Measurements from ENCODE around the gene IGSF23. TPM values are rescaled to one million over a fixed set of nuclear protein-coding genes. Genes with fewer than 3 reads are reported as not detected.

IGSF23 gene
- total and polyA plus RNA-seq, 2 donors (not counting 1 experiment from before 2014, with no cell fraction given): not detected

DNA sequence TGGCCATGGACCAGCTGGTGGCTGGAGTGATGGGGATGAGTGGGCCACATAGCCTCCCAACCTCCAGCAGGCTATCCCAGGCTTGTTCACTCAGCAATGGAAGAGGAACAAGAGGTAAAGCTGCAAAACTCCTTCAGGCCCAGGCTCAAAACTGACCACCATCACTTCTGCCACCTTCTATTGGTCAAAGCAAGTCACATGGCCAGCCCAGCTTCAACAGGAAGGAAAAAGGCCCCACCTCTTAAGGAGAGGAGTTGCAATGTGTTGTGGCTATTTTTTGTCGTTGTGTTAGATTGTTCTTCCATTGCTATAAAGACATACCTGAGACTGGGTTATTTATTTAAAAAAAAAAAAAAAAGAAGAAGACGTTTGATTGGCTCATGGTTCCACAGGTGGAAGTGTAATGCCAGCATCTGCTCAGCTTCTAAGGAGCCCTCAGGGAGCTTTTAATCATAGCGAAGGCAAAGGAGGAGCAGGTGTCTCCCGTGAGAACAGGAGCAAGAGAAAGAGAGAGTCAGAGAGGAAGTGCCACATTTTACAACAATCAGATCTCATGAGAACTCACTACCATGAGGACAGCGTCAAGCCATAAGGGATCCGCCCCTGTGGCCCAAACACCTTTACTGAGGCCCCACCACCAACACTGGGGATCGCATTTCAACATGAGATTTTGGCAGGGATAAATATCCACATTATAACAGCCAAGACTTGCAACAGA is 5.4 kb downstream of the IGSF23 start:
- Histone ChIP-seq H3K4me3 (ENCODE audit: control extremely low read depth in 1 of 5, extremely low read depth in 1 of 5, insufficient read depth in 1 of 5, low read depth in 2 of 5, low read length in 4 of 5) (no peak overlapping the region), H3K36me3 (replicated peaks in 1 of 2; ENCODE audit: control extremely low read depth in 1 of 2, control insufficient read depth in 1 of 2, extremely low read depth in 1 of 2, insufficient read depth in 2 of 2, low read length in 1 of 2) (no peaks in the 10 kb centered on the region), H2AFZ (ENCODE audit: insufficient read depth, low read depth, low read length, poor library complexity, severe bottlenecking) (no peak overlapping the region), H3K4me2 (replicated peaks; ENCODE audit: low read depth, low read length, poor library complexity, severe bottlenecking) (no peak overlapping the region), H3K27ac (ENCODE audit: low read length in 2 of 2) (no peak overlapping the region), H4K20me1 (ENCODE audit: control insufficient read depth, insufficient read depth, low read length, poor library complexity, severe bottlenecking) (no peaks in the 10 kb centered on the region), H3K79me2 (ENCODE audit: control insufficient read depth, insufficient read depth, low read length) (no peaks in the 10 kb centered on the region), H3K27me3 (replicated peaks in 1 of 4; ENCODE audit: control extremely low read depth in 1 of 4, control insufficient read depth in 3 of 4, insufficient read depth in 4 of 4, low read length in 3 of 4) (peaks cover 0 to 6% (median 0%) of the 10 kb centered on the region in 4 experiments), H3K4me1 (ENCODE audit: control insufficient read depth in 2 of 2, insufficient read depth in 2 of 2, low read length in 2 of 2) (no peaks in the 10 kb centered on the region), H3K9ac (ENCODE audit: low read length) (no peak overlapping the region), H3K9me3 (ENCODE audit: control extremely low read depth in 1 of 3, control insufficient read depth in 2 of 3, insufficient read depth in 1 of 3, low read length in 2 of 3) (no peaks in the 10 kb centered on the region)
- no peak for DNase-seq
- POLR2A ChIA-PET: no interaction called here
- 79% methylated on average over 2 of the region's 7 CpGs for WGBS (ENCODE audit: insufficient coverage)
- CTCF ChIA-PET: no interaction called here
- Mint-ChIP-seq H3K4me1 (no peaks in the 10 kb centered on the region), H3K4me3 (no peak overlapping the region), H3K9me3 (ENCODE audit: insufficient read depth) (no peaks in the 10 kb centered on the region), H3K27me3 (no peaks in the 10 kb centered on the region), H3K27ac (no peak overlapping the region)
- ATAC-seq (ENCODE audit: low read depth): no peak
- intact Hi-C loops (cut with micrococcal nuclease): no loop called here
- TF ChIP-seq, protein P1, sequence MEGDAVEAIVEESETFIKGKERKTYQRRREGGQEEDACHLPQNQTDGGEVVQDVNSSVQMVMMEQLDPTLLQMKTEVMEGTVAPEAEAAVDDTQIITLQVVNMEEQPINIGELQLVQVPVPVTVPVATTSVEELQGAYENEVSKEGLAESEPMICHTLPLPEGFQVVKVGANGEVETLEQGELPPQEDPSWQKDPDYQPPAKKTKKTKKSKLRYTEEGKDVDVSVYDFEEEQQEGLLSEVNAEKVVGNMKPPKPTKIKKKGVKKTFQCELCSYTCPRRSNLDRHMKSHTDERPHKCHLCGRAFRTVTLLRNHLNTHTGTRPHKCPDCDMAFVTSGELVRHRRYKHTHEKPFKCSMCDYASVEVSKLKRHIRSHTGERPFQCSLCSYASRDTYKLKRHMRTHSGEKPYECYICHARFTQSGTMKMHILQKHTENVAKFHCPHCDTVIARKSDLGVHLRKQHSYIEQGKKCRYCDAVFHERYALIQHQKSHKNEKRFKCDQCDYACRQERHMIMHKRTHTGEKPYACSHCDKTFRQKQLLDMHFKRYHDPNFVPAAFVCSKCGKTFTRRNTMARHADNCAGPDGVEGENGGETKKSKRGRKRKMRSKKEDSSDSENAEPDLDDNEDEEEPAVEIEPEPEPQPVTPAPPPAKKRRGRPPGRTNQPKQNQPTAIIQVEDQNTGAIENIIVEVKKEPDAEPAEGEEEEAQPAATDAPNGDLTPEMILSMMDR (IDR thresholded peaks at IDR 0.05): no peak
- TF ChIP-seq EZH2 (IDR thresholded peaks at IDR 0.05; ENCODE audit: borderline replicate concordance, insufficient read depth, low read depth, low read length, poor library complexity, severe bottlenecking): no peak

DNA sequence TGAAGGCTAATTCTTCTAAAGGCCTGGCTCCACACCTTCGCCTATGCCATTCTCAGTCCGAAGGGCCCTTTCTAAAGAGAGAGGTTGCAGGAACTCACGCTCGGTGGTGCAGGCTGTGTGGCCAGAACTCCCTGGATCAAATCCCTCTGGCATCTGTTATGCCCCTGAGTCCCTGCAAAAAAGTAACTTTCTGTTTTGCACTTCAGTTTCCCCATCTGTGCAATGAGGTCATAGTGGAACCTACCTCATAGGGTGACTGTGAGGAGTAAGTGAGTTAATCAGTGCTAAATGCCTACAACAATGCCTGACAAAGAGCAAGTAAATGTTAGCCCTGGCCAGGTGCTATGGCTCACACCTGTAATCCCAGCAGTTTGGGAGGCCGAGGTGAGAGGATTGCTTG is 7.3 kb downstream of the IGSF23 start:
- ChIA-PET CTCF (no interaction called here), POLR2A (no interaction called here)
- no peak overlapping the region for H2AFZ ChIP-seq (ENCODE audit: insufficient read depth, low read depth, low read length, poor library complexity, severe bottlenecking)
- H4K20me1 ChIP-seq (ENCODE audit: control insufficient read depth, insufficient read depth, low read length, poor library complexity, severe bottlenecking): no peaks in the 10 kb centered on the region
- intact Hi-C loops (cut with micrococcal nuclease): no loop called here
- H3K79me2 ChIP-seq (ENCODE audit: control insufficient read depth, insufficient read depth, low read length): no peaks in the 10 kb centered on the region
- no peaks in the 10 kb centered on the region for H3K36me3 ChIP-seq (replicated peaks in 1 of 2; ENCODE audit: control extremely low read depth in 1 of 2, control insufficient read depth in 1 of 2, extremely low read depth in 1 of 2, insufficient read depth in 2 of 2, low read length in 1 of 2)
- DNase-seq (no peak), ATAC-seq (ENCODE audit: low read depth) (no peak)
- no peak overlapping the region for H3K4me3 ChIP-seq (ENCODE audit: control extremely low read depth in 1 of 5, extremely low read depth in 1 of 5, insufficient read depth in 1 of 5, low read depth in 2 of 5, low read length in 4 of 5)
- Mint-ChIP-seq H3K4me1 (no peaks in the 10 kb centered on the region), H3K9me3 (ENCODE audit: insufficient read depth) (no peaks in the 10 kb centered on the region), H3K27me3 (peaks cover 2% of the 10 kb centered on the region), H3K4me3 (no peak overlapping the region), H3K27ac (no peak overlapping the region)
- no peak overlapping the region for H3K27ac ChIP-seq (ENCODE audit: low read length in 2 of 2)
- no peak overlapping the region for H3K4me2 ChIP-seq (replicated peaks; ENCODE audit: low read depth, low read length, poor library complexity, severe bottlenecking)
- no peaks in the 10 kb centered on the region for H3K4me1 ChIP-seq (ENCODE audit: control insufficient read depth in 2 of 2, insufficient read depth in 2 of 2, low read length in 2 of 2)
- WGBS (ENCODE audit: insufficient coverage): 93% methylated on average over 5 of the region's 5 CpGs
- H3K9ac ChIP-seq (ENCODE audit: low read length): no peak overlapping the region
- peaks cover 0 to 6% (median 0%) of the 10 kb centered on the region in 4 experiments for H3K27me3 ChIP-seq (replicated peaks in 1 of 4; ENCODE audit: control extremely low read depth in 1 of 4, control insufficient read depth in 3 of 4, insufficient read depth in 4 of 4, low read length in 3 of 4)
- no peaks in the 10 kb centered on the region for H3K9me3 ChIP-seq (ENCODE audit: control extremely low read depth in 1 of 3, control insufficient read depth in 2 of 3, insufficient read depth in 1 of 3, low read length in 2 of 3)
- no peak for TF ChIP-seq EZH2 (IDR thresholded peaks at IDR 0.05; ENCODE audit: borderline replicate concordance, insufficient read depth, low read depth, low read length, poor library complexity, severe bottlenecking)
- TF ChIP-seq, protein P1 (IDR thresholded peaks at IDR 0.05): no peak

Measured in B cell (primary cell).